ENCODE measurements around the gene TXNL1. TPM values are rescaled to one million over a fixed set of nuclear protein-coding genes. Genes with fewer than 3 reads are reported as not detected.

TXNL1 gene
- total RNA-seq = 52.5 and 68.4 TPM in 2 replicates

GRCh38 chr18:56638232-56639103 is at the start of gene TXNL1:
TXNL1 (minus strand) TSS chr18:56638592; CDS start chr18:56638440, 152 bp downstream.

GRCh38 chr18:56650944-56651770 is 12.8 kb upstream of the TXNL1 start, which contains the start of gene WDR7:
WDR7 (plus strand) TSS chr18:56651359; CDS start chr18:56672516, 21,157 bp downstream.

Other genes with a start within 250 kb of the TXNL1 start
- 6.4 and 13.7 TPM in 2 replicates for gene WDR7, start 12.8 kb upstream of the TXNL1 start, total RNA-seq

Measured in hair follicular keratinocyte (primary cell).